ENCODE measurements around the gene EPO.
"Not testable (repeated sequence)": the region's sequence is repeated elsewhere in the genome, so short reads cannot be mapped to it uniquely, and the experiment has no call there.

EPO gene

DNA sequence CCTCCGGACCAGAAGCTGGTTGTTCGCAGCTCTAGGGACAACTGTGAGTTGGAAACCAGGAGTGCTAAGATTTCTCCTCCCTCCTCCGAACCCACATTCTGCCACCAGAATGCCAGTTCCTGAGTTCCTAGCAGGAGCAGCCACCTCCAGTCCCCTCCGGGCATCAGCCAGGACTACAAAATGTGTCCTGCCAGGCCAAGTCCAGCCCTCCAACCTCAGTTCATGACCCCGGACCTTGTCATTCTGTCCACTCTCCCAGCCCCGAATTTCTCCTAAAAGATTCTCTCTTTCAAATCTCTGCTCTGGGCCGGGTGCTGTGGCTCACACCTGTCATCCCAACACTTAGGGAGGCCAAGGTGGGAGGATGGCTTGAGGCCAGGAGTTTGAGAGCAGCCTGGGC, 15.5 kb downstream of the EPO start:
- DNase-seq (ENCODE audit: low read depth, low spot score) = no peak

DNA sequence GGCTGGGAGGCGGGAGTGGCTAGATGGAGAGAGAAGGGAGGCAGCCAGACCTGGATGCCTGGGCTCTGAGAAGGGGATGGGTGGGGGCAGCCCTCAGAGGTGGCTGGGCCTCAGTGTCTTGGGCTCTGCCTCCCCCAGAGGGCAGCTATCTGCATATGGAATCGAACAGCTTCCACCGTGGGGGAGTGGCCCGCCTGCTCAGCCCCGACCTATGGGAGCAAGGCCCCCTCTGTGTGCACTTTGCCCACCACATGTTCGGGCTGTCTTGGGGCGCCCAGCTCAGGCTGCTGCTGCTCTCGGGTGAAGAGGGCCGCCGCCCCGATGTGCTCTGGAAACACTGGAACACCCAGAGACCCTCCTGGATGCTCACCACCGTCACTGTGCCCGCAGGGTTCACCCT, 16.4 kb downstream of the EPO start:
- no peak for DNase-seq (ENCODE audit: low read depth, low spot score)

DNA sequence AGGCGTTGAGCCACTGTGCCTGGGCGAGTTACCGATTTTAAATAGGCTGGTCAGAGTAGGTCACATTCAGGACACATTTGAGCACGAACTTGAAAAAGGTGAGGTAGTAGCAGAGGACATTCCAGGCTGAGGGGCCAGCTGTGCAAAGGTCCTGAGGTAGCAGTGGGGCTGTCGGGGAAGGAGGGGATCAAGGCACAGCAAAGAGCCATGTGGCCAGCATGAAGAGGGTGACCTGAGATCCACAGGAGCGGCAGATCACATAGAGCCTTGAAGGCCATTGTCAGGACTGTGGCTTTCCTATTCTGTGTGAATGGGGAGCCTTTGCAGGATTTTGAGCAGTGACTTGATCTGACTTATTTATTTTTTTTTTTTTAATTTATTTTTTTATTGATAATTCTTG, 19.7 kb downstream of the EPO start:
- no peak for DNase-seq (ENCODE audit: low read depth, low spot score)

- no peak for DNase-seq (ENCODE audit: low read depth, low spot score)
These were observed 24.3 kb downstream of the EPO start for GRCh38 chr7:100744605-100745004.

DNA sequence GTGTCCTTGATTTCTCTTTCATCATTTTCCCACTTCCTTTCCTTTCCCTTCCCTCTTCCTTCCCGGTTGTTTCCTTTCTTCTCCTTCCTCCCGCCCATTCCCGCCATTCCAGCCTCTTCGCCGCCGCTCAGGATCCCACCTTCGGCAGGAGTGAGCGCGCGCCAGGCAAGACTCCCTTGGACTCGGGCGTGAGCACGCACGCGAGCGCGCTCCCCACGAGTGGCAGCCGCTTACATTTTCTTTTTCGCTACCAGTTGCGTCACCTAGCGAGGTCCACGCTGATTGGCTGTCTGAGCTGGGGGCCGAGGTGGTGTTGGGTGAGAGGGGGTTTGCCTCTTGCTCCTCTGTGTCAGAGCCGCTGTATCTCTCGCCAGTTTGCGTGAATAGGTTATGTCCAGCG, 24.9 kb downstream of the EPO start:
- DNase-seq (ENCODE audit: low read depth, low spot score) = peak; percentile 17

- no peak for DNase-seq (ENCODE audit: low read depth, low spot score)
These were observed 32.7 kb downstream of the EPO start for GRCh38 chr7:100752994-100753393.

DNA sequence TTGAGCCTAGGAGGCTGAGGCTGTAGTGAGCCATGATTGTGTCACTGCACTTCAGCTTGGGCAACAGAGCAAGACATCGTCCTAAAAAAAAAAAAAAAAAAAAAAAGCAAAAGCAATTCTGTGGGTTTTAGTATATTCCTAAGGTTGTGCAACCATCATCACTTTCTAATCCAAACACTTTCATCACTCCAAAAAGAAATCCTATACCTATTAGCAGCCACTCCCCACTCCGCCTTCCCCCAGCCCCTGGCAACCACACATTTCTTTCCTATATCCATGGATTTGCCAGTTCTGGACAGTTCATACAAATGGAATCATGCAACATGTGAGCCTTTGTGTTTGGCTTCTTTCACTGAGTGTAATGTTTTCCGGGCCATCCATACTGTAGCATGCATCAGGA, 33.5 kb downstream of the EPO start:
- no peak for DNase-seq (ENCODE audit: low read depth, low spot score)

GRCh38 chr7:100759357-100760171, 39.3 kb downstream of the EPO start:
- DNase-seq (ENCODE audit: low read depth, low spot score) = no peak

GRCh38 chr7:100762841-100763240, 42.6 kb downstream of the EPO start:
- DNase-seq (ENCODE audit: low read depth, low spot score) = not testable (repeated sequence)

DNA sequence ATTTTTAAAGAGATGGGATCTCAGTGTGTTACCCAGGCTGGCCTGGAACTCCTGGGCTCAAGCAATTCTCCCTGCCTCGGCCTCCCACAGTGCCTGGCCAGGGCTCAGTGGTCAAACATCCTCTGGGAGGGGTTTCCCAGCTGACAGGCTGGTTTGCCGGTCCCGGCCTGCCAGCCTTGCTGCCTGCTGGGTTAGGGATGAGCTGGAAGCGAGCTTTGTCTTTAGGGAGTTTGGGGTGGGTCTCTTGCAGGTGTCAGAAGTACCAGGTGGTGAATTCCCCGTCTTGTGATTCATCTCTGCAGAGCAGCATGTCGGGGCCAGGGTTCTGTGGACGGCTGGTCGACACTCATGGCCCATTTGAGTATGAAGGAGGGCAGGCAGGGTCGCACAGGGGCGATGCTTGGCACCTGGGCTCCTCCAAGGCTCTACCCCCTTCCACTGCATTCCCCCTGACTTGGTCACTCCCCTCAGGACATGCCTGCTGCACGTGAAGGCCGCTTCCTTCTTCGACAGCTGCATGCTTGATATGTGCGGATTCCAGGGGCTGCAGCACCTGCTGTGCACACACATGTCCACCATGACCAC, 43.4 kb downstream of the EPO start:
- no peak for DNase-seq (ENCODE audit: low read depth, low spot score)

DNA sequence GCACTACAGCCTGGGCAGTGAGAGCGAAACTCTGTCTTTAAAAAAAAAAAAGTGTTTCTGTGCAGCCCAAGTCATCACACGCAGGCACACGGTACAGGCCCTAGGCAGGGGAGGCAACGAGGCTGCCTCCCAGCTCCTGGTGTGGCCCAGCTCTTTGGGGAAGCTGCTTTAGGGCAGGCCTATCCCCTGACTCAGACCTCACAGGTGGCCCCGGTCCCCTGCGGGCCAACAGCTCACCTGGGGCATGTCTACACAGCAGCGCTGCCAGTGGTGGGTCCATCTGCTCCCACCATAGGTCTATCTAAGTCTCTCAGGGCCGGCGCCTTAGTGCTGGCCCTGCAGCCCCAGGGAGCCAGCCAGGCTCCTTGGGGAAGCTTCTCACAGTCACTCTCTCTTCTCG, 44.6 kb downstream of the EPO start:
- no peak for DNase-seq (ENCODE audit: low read depth, low spot score)

GRCh38 chr7:100765250-100765649, 45.0 kb downstream of the EPO start:
- no peak for DNase-seq (ENCODE audit: low read depth, low spot score)

DNA sequence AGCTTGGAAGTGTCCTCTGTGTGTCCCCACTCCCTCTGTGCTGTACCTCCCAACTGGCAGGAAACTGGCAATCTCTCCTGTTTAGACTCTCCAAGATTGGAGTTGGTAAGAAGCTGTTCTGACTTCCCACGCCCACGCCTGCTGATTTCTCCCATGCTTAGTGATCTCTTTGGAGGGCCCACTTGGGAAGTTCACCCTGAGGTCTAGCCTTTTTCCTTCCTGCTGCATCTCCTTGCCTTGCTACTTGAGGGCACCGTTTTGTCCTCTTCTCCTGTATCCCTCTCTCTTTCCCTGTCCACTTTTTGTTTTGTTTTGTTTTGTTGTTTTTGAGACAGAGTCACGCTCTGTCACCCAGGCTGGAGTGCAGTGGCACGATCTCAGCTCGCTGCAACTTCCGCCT, 48.5 kb downstream of the EPO start:
- no peak for DNase-seq (ENCODE audit: low read depth, low spot score)
